Activated CD8-positive, alpha-beta memory T cell treated with anti-CD3 and anti-CD28 coated beads, Interleukin-2, amount 50 U/mL, for 1 hour (primary cell): Measurements from ENCODE around the gene HELZ2.

Source experiments
- DNase-seq: peaks from one replicate; pipeline ENCODE4 v3.0.0-alpha.2; 2020; ENCODE audit errors: extremely low read depth

Gene HELZ2

DNA sequence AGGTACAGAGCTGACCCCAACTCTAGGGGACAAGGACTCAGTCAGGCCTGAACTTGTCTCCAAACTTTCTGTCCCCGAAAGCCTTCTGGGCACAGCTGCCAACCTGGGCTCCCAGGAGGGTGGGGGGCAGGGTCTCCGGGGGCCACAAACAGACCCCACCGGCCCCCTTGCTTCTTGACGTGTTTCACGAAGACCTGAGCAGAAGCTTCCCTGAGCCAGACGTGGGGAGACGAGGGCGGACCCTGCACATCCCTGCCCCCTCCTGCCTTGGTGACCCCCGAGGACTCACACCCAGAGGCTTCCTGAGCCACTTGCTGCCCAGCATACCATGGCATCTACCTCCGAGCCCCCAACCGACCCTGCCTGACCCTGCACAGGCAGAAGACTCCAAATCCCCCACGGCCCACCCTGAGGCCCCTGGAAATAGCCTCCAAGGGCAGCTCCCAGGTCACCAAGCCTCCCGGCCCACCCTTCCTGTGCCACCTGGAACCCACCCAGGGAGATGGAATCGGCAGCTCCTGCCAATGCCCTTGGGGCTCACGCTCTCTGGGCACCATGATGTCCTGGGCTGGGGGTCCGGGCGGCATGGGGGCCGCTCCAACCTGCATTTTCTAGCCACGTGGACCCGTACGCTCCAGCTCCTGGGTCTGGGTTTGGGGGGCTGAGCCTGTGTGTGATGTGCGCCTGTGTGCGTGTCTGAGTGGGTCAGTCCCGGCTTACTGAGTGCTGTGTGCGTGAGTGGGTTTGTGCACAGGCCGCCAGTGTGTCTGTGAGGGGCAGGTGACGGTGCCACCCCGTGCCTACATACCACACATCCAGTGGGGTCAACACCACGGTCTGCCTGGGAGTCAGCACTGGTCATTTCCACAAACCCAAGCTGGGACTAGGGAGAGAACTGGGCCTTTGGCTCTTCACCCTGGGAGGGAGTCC lies 34.3 kb downstream of the HELZ2 start:
- DNase-seq = no peak

DNA sequence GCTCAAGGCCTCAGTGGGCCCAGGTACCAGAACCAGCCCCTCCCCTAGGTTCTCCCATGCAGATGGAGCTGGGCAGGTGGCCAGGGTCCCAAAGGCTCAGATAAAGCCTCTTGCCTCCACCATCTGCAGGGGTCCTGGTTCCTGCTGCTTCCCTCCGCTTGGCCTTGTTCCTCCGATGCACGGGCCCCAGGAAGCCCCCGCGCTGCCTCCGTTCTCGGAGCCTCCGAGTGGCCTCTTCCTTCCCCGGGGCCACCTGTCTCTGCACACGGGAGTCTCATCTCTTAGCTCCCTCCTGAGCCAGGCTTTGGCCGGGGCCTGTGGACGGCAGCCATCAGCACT lies 35.0 kb downstream of the HELZ2 start:
- DNase-seq = no peak

DNA sequence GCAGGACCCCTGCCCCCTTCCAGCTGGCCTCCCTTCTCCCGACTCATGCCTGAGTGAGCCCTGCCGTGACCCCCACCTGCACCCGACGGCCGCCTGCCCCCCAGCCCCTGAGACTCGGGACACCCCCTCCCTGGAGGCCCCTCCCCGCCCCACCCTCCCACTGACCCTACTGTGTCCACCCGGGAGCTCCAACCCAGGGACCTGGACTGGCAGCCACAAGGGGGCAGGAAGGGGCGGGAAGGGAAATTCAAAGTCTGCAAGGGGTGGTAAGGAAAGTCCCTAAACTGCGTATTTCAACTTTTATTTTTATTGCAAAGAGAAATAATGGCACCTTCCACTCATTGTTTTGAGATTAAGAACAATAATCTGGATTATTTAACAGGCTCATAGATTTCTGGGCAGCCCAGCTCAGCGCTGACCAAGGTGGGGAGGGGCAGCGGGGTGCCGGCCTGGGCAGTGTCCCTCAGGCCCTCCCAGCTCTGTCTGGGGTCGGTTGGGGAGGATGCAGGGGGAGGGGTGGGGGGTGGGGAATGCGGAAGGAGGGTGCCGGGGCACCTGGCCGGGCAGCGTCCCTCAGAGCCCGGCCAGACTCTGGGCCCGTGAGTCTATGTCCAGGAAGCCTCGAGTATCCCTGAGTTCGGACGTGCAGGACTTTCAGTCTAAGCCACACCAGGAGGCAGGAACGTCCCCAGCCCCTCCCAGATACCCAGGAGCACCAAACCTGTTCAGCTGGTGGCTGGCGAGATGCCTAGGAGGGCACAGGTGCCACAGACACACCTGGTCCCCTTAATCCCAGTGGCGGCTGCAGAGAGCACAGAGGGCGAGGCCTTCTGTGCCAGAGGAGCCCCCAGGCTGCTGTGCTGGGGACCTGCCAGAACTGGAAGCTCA lies 35.6 kb downstream of the HELZ2 start:
- no peak for DNase-seq

DNA sequence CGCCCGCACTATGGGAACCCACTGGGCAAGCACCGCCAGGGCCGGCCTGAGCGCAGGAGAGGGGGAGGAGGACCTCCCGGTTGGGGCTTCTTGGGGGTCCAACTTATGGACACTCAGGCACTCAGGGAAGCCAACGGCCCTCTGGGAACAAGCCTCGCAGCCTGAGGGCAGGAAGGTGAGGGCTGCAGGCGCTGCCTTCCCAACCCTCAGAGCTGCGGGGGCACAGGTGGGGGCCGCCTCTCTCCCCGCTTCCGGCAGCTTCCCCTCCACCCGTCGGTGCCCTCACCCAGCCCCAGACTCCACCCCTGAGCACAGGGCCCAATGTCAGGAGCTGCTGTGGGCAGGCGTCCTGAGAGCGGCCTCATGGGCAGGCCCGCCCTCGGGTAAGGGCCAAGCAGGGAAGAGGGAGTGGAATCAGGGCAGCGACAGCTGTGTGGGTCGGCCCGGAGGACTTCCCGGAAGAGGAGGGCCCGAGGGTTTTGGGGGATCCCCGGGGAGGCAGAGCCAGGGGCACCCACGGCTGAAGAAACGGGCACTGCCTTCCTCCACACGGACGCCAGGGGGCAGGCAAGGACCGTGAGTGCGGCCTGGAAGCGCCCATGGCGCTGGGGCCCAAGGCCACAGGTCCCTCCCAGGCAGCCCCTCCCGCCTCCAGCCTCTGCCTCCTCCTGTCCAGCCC lies 36.4 kb downstream of the HELZ2 start:
- peak; percentile 78 for DNase-seq

DNA sequence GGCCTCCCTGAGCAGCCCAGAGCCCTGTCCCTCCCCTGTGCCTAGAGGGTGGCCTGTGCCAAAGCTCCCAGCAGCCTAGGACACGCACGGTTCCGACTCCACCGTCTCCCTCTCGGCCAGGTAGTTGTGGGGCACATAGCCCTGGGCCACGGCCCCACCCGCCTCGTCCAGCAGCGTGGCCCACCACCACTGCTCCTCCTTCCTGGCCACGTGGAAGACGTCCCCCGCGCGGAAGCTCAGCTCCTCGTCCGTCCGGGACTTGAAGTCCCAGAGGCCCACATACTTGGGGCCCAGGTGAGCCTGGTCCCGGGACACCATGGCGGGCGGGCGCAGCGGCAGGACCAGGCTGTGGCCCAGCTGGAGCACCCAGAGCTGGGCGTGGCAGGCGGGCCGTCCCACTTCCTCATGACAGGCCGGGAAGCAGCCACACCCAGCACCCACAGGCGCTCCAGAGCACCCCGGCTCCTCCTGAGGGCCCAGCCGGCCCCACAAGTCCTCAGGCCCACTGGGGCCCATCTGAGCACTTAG lies 37.0 kb downstream of the HELZ2 start, which contains the start of gene PTK6:
Gene PTK6 (minus strand): TSS at position 380 of the 528 bp plus-strand sequence. CDS start 62 bp downstream, at position 318.
- no peak for DNase-seq

DNA sequence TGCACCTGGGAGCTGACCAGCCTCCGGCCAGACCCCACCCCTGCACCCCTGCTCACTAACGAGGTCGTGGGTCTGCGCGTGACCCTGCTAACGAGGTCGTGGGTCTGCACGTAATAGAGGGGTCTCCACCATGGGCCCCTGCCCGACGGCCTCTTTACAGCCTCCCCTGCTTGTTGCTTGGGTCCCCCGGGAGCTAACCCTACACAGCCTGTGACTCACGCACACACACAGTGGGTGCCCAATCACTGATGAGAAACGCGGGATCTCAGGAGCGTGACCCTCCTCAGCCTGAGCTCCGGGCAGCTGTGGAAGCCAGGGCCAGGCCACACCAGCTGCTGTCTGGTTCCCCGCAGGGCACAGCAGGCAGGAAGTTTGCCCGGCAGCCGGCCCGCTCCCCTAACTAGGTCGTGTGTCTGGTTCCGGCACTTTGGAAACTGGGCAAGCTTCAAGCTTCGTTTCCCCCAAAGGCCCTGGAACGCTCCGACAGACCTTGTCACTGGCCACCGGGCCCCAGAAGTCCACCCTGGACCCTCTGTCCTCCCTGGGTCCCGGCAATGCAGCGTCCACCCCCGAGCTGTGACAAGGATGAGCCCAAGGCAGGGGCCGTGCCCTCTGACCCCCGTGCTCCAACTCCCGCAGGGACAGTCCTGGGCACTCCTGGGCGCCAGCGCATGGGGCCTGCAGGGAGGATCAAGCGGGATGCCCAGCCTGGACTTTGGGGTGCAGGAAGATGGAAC lies 37.6 kb downstream of the HELZ2 start:
- no peak for DNase-seq

DNA sequence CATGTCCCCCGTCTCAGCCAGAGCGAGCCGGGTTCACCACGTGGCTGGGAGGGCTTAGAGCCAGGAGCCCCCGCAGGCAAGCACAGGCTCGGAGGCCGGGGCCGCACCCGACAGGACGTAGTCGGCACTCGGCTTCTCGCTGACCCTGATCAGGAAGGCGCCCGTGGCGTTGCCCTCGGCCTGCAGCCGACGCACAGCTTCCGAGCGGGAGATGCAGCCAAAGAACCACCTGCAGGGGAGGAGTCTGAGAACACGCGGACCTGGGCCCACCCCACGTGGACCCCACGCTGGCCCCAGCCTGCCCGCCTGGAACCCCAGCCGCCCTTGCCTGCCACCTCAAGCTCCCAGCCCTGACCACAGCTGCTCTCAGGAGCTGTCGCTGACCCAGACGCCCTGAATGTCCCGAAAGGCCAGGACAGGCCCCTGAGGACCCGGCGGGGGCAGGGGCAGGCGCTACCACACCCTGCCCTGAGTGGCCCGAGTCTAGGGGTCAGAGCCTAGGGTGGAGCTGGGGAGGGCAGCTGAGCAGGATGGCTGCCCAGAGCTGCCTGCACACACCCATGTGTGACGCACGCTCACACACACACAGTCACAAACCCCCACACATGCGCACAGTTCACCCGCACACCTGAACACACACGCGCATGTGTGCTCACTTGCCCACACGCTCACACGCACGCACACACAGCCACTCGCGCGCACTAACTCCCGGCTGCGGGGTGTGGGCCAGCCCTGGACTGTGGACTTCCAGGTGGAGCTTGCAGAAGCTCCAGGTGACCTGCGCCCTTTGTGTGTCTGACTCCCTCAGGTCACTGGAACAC lies 39.0 kb downstream of the HELZ2 start:
- no peak for DNase-seq

DNA sequence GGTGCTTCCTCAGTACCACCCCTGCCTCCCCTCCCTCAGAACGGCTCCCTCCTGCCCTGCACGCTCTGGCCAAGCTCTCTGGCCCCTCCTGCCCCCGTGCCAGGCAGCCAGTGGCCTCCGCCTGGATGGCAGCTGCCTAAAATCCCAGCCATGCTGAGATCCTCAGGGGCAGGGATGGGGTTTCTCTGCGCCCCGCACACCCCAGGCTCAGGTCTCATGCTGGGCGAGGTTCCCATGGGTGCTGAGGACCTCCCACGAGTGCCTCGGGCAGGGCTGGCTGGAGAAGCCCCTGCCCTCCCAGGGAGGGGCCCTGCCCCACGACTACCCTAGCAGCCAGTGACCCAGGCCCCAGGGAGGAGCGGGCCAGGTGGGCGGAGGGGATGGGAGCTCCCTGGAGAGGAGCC lies 39.6 kb downstream of the HELZ2 start:
- DNase-seq = no peak

DNA sequence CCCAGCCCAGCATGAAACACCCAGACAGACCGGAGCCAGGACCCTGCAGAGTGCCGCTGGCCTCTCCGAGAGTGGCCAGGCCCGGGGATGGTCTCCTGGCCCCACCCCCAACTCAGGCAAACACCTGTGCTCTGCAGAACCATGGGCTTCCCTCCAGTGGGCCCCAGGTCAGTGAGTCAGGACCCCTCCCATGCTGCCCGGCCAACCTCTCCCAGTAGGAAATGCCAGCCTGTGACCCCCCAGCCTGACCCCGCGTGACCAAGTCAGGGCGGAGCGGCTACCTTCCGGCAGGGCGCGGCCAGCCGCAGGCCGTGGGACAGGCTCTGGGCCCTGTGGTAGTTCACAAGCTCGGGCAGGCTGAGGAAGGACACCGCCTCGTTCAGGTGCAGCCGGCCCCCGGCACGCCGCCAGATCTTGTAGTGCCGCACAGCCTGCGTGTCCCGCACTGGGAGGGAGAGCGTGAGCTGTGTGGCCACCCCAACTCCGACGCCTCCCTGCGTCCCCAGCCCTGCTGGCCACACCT lies 40.1 kb downstream of the HELZ2 start:
- no peak for DNase-seq

DNA sequence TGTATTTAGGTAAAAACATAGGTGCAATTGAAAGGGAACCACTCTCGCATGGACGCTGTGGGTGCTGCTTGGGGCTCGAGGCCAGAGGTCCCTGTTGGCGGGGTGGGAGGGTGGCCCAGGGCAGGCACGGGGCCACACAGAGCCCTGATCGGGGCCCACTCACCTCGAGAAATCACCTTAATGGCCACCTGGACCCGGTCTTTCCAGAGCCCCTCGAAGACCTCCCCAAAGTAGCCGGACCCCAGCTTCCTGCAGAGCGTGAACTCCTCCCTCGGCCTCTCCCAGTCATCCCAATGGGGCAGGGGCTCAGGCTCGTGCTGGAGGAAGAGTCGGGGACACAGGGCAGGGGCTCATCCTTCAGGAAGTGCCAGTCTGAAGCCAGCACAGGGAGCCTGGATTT lies 40.7 kb downstream of the HELZ2 start:
- DNase-seq = no peak

DNA sequence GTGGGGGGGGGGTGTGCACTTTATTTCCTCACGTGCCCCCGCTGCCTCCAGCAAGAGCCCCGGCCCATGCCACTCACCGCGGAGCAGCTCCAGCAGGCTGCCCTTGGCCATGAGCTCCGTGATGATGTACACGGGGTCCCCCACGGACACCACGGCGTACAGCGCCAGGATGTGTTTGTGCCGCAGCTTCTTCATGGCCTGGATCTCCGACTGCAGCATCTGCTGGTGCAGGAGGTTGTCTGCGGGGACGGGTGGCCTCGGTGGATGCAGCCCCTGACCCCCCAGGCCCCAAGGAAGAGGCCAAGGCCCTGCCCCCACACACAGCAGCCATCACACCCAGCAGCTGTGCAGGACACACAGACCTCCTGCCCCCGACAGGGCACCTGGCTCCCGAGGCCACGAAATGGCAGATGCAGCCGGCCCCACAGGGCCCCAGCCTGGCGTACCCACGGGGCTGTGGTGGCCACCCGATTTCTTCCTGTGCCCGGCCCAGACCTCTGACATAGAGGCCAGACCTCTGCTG lies 41.5 kb downstream of the HELZ2 start:
- DNase-seq = no peak

DNA sequence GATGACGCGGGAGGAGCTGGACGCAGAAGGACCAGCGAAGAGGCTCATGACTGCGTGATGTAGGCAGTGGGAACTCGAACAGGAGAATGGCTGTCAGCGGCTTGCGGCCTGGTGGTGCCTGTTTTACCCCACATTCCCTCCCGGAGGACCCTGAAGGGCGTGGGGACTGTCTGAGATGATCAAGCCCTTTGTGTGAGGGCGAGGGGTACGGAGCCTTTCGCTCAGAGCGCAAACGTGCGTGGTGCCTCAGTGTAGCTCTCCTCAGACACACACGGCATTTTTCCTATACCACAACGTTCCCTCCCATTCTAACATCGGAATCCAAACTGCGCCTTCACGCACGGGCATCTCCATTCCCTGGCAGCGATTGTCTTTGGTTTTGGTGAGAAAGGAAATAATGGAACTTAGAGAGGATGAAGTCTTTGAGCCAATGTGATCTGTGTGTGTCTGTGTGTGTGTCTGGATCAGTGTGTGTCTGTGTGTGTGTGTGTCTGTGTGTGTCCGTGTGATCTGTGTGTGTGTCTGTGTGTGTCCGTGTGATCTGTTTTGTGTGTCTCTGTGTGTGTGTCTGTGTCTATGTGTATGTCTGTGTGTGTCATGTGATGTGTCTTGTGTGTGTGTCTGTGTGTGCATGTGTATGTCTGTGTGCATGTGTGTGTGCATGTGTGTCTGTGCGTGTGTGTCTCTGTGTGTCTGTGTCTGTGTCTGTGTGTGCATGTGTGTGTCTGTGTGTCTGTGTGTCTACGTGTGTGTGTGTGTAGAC lies 42.2 kb downstream of the HELZ2 start:
- no peak for DNase-seq

DNA sequence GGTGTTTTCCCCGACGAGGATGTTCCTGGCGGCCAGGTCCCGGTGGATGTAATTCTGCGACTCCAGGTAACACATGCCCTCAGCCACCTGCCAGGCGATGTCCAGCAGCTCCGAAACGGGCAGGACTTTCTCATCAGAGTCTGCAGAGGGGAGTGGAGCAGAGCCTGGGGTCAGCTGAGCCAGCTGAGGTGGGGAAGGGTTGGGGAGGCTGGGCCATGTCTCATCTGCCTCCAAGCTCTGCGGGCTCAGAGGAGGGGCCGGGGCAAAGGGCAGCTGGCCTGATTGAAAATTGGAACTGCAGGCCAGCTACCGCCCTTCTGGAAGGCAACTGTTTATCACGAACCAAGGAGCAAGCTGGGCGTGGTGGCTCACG lies 43.3 kb downstream of the HELZ2 start:
- no peak for DNase-seq

DNA sequence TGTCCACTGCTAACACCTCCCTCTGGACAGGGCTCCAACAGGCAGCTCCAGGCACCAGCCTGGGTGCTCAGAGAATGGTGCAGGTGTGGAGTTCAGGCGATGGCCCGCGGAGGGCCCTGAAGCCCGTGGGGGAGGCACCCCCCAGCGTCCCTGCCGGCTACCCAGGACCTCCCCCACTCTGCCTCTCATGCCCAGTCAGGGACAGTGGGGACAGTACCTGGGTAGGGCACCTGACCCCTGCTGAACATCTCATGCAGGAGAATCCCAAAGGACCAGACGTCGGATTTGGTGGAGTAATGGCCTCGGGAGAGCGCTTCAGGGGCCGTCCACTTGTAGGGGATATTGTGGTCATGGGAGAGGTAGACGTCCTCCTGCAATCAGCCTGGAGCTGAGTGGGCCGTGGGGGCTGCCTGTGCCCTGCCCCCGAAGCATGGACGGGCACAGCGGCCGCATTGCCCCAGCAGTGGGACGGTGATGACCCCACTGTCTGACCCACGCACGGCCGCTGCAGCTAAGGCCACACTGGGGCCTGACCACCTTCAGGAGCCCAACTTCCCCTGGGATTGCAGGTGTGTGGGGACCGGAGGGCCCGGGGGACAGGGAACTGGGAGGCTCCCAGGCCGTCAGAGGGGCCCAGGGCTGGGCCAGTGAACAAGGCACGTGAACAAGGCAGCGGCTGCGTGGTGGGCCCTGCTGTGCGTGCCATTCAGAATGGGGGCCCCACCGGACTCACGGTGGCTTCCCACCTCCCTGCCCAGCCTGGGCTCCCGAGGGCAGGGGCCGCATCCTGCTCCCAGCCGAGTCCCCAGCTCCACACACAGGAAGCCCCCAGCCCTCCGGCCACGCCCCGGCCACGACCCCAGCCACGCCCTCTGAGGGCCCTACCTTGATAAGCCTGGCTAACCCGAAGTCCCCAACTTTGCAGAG lies 43.9 kb downstream of the HELZ2 start:
- DNase-seq = no peak

DNA sequence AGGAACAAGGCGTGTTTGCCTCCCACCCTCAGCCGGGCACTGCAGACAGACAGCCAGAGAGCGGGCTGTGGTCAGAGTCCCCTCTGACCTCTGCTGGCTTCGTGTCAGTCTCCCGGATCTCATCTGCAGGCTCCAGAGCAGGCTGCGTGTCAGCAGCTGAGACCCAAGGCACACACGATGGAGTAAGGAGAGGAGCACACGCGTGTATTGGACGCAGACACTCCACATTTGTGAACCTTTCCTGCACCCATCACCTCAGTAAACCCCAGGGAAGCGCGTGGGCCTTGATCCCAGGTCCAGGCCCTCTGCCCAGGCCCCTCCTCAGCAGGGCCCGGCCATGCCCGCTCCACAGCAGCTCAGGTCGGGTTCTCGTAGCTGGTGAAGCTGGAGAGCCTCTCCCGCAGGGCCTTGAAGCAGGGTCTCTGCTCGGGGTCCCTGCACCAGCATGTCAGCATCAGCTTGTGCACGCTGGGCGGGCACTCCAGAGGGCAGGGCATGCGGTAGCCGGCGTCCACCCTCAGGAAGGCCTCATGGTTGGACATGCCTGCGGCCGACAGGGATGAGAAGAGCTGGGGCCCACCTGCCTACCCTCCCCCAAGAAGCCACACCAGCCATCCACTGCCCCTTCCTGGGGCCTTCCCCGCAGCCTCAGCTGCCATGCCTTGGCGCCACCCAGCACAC lies 44.7 kb downstream of the HELZ2 start:
- DNase-seq = no peak

DNA sequence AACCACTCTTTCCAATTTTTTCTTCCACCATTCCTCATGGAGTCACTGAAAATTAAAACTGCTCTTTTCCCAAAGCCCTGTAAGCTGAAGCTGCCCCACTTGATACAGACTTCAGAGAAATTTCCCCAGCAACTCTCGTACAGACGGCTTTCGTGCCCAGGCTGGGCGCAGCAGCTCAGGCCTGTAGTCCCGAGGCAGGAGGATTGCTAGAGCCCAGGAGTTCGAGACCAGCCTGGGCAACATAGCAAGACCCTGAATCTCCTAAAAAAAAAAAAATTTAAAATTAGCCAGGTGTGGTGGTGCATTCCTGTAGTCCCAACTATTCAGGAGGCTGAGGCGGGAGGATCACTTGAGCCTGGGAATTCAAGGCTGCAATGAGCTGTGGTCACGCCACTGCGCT lies 46.9 kb downstream of the HELZ2 start:
- no peak for DNase-seq

DNA sequence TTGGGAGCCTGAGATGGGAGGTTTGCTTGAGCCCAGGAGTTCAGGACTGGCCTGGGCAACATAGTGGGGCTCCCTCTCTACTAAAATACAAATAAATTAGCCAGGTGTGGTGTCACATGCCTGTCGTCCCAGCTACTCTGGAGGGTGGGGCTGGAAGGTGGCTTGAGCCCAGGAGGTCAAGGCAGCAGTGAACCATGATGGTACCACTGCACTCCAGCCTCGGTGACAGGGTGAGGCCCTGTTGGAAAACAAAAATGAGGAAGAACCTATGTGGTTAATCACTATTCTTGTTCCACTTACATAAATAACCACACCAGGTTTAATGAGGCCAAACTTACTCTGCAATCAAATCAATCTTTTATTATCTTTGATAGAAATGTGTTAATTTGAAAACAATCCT lies 48.1 kb downstream of the HELZ2 start:
- no peak for DNase-seq
